Fibroblast of skin of scalp (primary cell): ENCODE measurements around the gene CALML6.

Experiments used
- DNase-seq: peaks from one replicate; pipeline ENCODE4 v3.0.0-alpha.2; 2013

CALML6 gene

GRCh38 chr1:1943834-1944570, 28.9 kb downstream of the CALML6 start:
- peak; percentile 27 for DNase-seq

GRCh38 chr1:1945782-1946393, 30.8 kb downstream of the CALML6 start:
- DNase-seq: no peak

GRCh38 chr1:1946540-1946939, 31.5 kb downstream of the CALML6 start:
- DNase-seq: no peak

- no peak for DNase-seq
Measured at GRCh38 chr1:1947493-1947892, 32.4 kb downstream of the CALML6 start.

GRCh38 chr1:1948783-1949182, 33.7 kb downstream of the CALML6 start:
- DNase-seq: no peak

GRCh38 chr1:1950940-1951339, 35.9 kb downstream of the CALML6 start:
- DNase-seq: no peak

- no peak for DNase-seq
Measured at GRCh38 chr1:1954015-1954414, 39.0 kb downstream of the CALML6 start.

- DNase-seq: no peak
Measured at GRCh38 chr1:1954831-1955441, 39.9 kb downstream of the CALML6 start.

- no peak for DNase-seq
Measured at GRCh38 chr1:1955621-1956094, 40.6 kb downstream of the CALML6 start.

- DNase-seq: no peak
Measured at GRCh38 chr1:1956101-1956500, 41.0 kb downstream of the CALML6 start.

GRCh38 chr1:1956586-1957532, 41.8 kb downstream of the CALML6 start:
- no peak for DNase-seq

GRCh38 chr1:1957533-1957961, 42.5 kb downstream of the CALML6 start:
- DNase-seq: no peak

- no peak for DNase-seq
Measured at GRCh38 chr1:1958071-1958541, 43.0 kb downstream of the CALML6 start.

- no peak for DNase-seq
Measured at GRCh38 chr1:1959459-1959839, 44.4 kb downstream of the CALML6 start.

GRCh38 chr1:1959840-1960479, 44.9 kb downstream of the CALML6 start:
- peak; percentile 69 for DNase-seq

- no peak for DNase-seq
Measured at GRCh38 chr1:1960480-1961196, 45.6 kb downstream of the CALML6 start.

GRCh38 chr1:1962752-1963151, 47.7 kb downstream of the CALML6 start:
- DNase-seq: no peak

- DNase-seq: no peak
Measured at GRCh38 chr1:1963570-1963969, 48.5 kb downstream of the CALML6 start.

- DNase-seq: no peak
Measured at GRCh38 chr1:1964811-1965210, 49.8 kb downstream of the CALML6 start.

GRCh38 chr1:1965546-1965945, 50.5 kb downstream of the CALML6 start:
- no peak for DNase-seq

- no peak for DNase-seq
Measured at GRCh38 chr1:1966071-1966740, 51.1 kb downstream of the CALML6 start.
